CD4-positive, alpha-beta T cell (primary cell): ENCODE data around the gene CHD2. TPM values are rescaled to one million over a fixed set of nuclear protein-coding genes. Genes with fewer than 3 reads are reported as not detected.

Source experiments
- ATAC-seq: fragments of 200-7000 bp; cut with Tn5 transposase; one replicate; pipeline ENCODE4 v1.10.0; 2022; ENCODE audit warnings: mild to moderate bottlenecking; ENCODE audit not compliant: poor library complexity
- CTCF ChIA-PET: fragments of 350-600 bp; sonication (Branson Sonifier 250); formaldehyde crosslinking; loops from one replicate; lab custom pipeline; 2021; ENCODE audit warnings: antibody characterized with exemption, inconsistent platforms; lab: Charles Lee
- POLR2A ChIA-PET: fragments of 350-600 bp; sonication (Branson Sonifier 250); formaldehyde crosslinking; loops from one replicate; lab custom pipeline; 2021; ENCODE audit warnings: antibody characterized with exemption, inconsistent platforms; lab: Charles Lee
- DNase-seq, 14 experiments: peaks; one replicate each; pipeline ENCODE4 v3.0.0-alpha.2; 2013 to 2020; ENCODE audit warnings: mixed read lengths in 2 of 14
- H3K27ac ChIP-seq, 2 donors: one replicate each; pipeline versions ENCODE4 v1.5.1 to v1.7.0; 2013; ENCODE audit warnings: low read length in 2 of 2, low read depth in 1 of 2, mild to moderate bottlenecking in 1 of 2
- H3K27me3 ChIP-seq, 2 experiments: 1 replicate in 1 of 2; 2 replicates in 1 of 2; pipeline versions ENCODE4 v1.6.1 to v1.7.0; 2013; ENCODE audit warnings: low read length in 2 of 2, control low read depth in 1 of 2, mild to moderate bottlenecking in 1 of 2, moderate library complexity in 1 of 2; ENCODE audit not compliant: insufficient read depth in 2 of 2, control insufficient read depth in 1 of 2
- H3K36me3 ChIP-seq: one replicate; pipeline ENCODE4 v1.6.1; 2013; ENCODE audit warnings: low read length, control low read depth; ENCODE audit not compliant: insufficient read depth
- H3K4me1 ChIP-seq: one replicate; pipeline ENCODE4 v1.6.1; 2013; ENCODE audit warnings: low read length, control low read depth; ENCODE audit not compliant: insufficient read depth
- H3K4me3 ChIP-seq: one replicate; pipeline ENCODE4 v1.5.1; 2013; ENCODE audit warnings: mild to moderate bottlenecking, low read length, moderate library complexity
- H3K9me3 ChIP-seq, 2 experiments: 1 replicate in 1 of 2; 2 replicates in 1 of 2; pipeline versions ENCODE4 v1.6.1 to v1.7.0; 2013; ENCODE audit warnings: low read length in 2 of 2, mild to moderate bottlenecking in 2 of 2, control low read depth in 1 of 2, moderate library complexity in 1 of 2; ENCODE audit not compliant: control insufficient read depth in 1 of 2, insufficient read depth in 1 of 2
- H3K27ac Mint-ChIP-seq: one replicate; pipeline ENCODE4 v1.8.0; 2020; ENCODE audit warnings: mixed read lengths
- H3K27me3 Mint-ChIP-seq: one replicate; pipeline ENCODE4 v1.8.0; 2021; ENCODE audit warnings: mixed read lengths
- H3K36me3 Mint-ChIP-seq: one replicate; pipeline ENCODE4 v1.8.0; 2021; ENCODE audit warnings: low read depth, mixed read lengths
- H3K4me1 Mint-ChIP-seq: one replicate; pipeline ENCODE4 v1.8.0; 2021; ENCODE audit warnings: low read depth, mixed read lengths
- H3K4me3 Mint-ChIP-seq: one replicate; pipeline ENCODE4 v1.8.0; 2020; ENCODE audit warnings: mild to moderate bottlenecking, mixed read lengths
- H3K9me3 Mint-ChIP-seq: one replicate; pipeline ENCODE4 v1.8.0; 2020; ENCODE audit warnings: mixed read lengths
- CTCF ChIP-seq: fragments of 200-600 bp; IDR thresholded peaks from one replicate; pipeline ENCODE4 v1.8.0; 2022; ENCODE audit warnings: antibody characterized with exemption, mild to moderate bottlenecking
- intact Hi-C, 2 experiments: fragments of 100-400 bp; cut with DNase I in 1 of 2; cut with micrococcal nuclease in 1 of 2; formaldehyde crosslinking; loops; one replicate each; pipeline versions ENCODE4 v1.15.1 to v1.9.0; 2023 to 2025; cut with DNase I, micrococcal nuclease
- total RNA-seq, 174 experiments: library from RNA in 2 of 174; stranded (reverse) in 2 of 174; gene quantifications; one replicate each; pipeline ENCODE4 v1.2.3 and lab custom pipeline; 2021 to 2026

CHD2 gene
- total RNA-seq, 2 experiments from 2014 or later: 615 to 660 TPM

GRCh38 chr15:92883876-92884435 lies 16.2 kb upstream of the CHD2 start:
- Histone ChIP-seq H3K27ac (peak overlapping the region; percentile 87 to 99), H3K9me3 (no peaks in the 10 kb centered on the region), H3K36me3 (peaks cover 46% of the 10 kb centered on the region), H3K4me1 (peaks cover 34% of the 10 kb centered on the region), H3K4me3 (peak overlapping the region; percentile 66), H3K27me3 (no peaks in the 10 kb centered on the region)
- no peak for ATAC-seq
- DNase-seq: peak in 1 of 14 experiments; percentile 40
- Mint-ChIP-seq H3K27me3 (peaks cover 5% of the 10 kb centered on the region), H3K9me3 (no peaks in the 10 kb centered on the region), H3K27ac (peak overlapping the region; percentile 99), H3K4me1 (peaks cover 67% of the 10 kb centered on the region), H3K4me3 (peak overlapping the region; percentile 96), H3K36me3 (peaks cover 64% of the 10 kb centered on the region)
- intact Hi-C loops: loop anchor here (2.0 kb wide), 2 partner anchors 15 to 35 kb away; no protein-coding TSS in a partner anchor
- CTCF ChIA-PET: interaction anchor here (2.1 to 8.1 kb wide), 3 partner anchors 17 to 75 kb away, joined by 8 to 118 read pairs (median 11); partner anchors contain the start of gene CHD2
- POLR2A ChIA-PET: interaction anchor here (1.7 to 20.1 kb wide), 11 partner anchors 11 to 86 kb away, joined by 5 to 1007 read pairs (median 211); partner anchors contain the start of gene CHD2
- TF ChIP-seq CTCF: no peak

- peaks cover 68% of the 10 kb centered on the region for H3K4me1 Mint-ChIP-seq
- DNase-seq (peak in 2 of 14 experiments; percentile 47 to 73), ATAC-seq (no peak)
- Histone ChIP-seq H3K9me3 (no peaks in the 10 kb centered on the region), H3K27me3 (no peaks in the 10 kb centered on the region), H3K4me1 (peaks cover 31% of the 10 kb centered on the region), H3K4me3 (peak overlapping the region; percentile 66), H3K27ac (peak overlapping the region; percentile 87 to 99), H3K36me3 (peaks cover 51% of the 10 kb centered on the region)
- no peak for TF ChIP-seq CTCF
- CTCF ChIA-PET: interaction anchor here (0.9 to 8.1 kb wide), 4 partner anchors 33 to 75 kb away, joined by 3 to 118 read pairs (median 6); no protein-coding TSS in a partner anchor
- H3K27ac Mint-ChIP-seq: peak overlapping the region; percentile 99
- peak overlapping the region; percentile 96 for H3K4me3 Mint-ChIP-seq
- POLR2A ChIA-PET: interaction anchor here (1.7 to 20.1 kb wide), 9 partner anchors 10 to 87 kb away, joined by 5 to 1007 read pairs (median 224); partner anchors contain the start of gene CHD2
- peaks cover 69% of the 10 kb centered on the region for H3K36me3 Mint-ChIP-seq
- no peaks in the 10 kb centered on the region for H3K9me3 Mint-ChIP-seq
- intact Hi-C loops: loop anchor here in 1 of 2 experiments (2.0 kb wide), 1 partner anchor 14 kb away; no protein-coding TSS in a partner anchor
- peaks cover 5% of the 10 kb centered on the region for H3K27me3 Mint-ChIP-seq
Measured at GRCh38 chr15:92884436-92885223, 15.5 kb upstream of the CHD2 start.
